Measurements from ENCODE around the gene TMEM208. TPM values are rescaled to one million over a fixed set of nuclear protein-coding genes. Genes with fewer than 3 reads are reported as not detected.

The TMEM208 gene
- total RNA-seq, 2 donors from 2014 or later: 40.7 to 42.0 TPM

DNA sequence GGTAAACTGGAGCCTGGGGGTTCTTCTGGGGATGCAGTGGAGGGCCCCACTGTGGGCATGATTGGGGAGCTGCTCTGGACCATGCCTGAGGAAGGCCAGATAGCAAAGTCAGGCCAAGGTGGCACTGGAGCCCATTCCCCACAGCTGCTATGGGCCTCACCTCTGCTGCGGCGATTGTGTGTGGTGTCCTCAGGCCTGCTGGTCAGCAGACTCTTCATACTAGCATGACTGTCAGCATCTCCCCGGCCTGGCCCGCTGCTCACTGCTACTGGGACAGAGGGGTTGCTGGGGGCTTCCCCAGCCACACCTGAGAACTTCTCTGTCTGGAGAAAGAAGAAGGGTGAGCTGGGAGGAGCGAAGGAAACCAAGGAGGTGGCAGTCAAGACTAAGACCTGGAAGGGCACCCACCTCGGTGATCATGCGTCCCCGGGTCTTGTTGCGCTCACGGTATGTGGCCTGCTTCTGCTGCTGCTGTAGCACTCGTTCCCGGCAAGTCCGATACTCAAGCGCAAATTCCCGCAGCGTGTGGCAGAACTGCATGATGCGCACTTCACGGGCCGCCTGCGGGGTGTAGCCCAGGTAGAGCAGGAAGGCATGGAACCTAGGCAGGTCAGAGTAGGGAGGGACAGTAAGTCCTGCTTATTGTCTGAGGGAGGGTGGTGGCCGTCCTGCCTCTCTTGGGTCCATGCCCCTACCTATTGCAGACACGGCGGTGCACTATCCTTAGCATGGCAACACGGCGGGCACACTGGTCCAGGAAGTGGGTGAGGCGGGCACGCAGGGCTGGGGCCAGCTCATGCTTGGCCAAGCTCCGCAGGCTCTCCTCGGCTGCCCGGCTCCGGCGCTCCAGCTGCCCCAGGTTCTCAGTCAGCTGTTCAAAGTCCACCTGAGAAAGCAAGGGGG lies 3.2 kb downstream of the TMEM208 start:
- DNase-seq: no peak
- intact Hi-C loops (cut with DNase I, micrococcal nuclease): no loop called here
- ATAC-seq: no peak

DNA sequence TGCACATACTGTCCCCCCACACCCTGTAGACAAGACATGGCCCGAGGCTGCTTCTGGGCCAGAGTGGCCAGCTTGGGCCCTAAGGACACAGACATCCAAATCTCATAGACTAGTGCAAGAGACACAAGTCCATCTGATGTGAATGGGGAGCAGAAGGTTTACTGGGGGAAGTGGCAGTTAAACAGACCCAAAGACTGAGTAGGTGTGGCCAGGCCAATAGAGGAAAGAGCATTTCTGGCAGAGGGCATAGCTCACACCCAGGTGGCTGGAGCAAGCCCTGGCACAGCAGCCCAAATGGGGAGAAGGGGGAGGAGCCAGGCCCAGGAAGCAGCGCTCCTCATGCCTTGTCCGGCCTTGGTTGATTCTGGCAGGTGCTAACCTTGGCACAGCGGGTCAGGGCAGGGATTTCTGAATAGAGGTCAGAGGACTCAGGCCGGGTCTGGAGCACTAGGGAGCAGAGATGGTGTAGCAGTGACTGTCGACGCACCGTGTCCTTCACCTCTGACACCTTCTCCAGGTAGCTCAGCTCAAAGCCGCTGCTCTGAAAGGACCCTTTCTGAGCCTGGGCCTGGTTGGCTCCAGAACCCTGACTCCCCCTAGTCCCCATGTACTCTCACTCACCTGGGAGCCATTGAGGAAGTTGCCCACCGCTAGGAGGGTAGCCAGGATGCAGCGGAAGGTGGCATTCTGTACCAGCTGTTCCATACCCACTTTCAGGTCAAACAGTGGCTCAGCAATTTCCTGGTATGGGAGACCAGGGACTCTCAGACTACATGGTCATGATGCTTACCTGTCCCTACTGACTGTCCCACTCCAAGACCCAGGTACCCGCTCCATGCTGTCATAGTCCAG lies 4.1 kb downstream of the TMEM208 start:
- DNase-seq (no peak), ATAC-seq (no peak)
- intact Hi-C loops (cut with DNase I, micrococcal nuclease): no loop called here

DNA sequence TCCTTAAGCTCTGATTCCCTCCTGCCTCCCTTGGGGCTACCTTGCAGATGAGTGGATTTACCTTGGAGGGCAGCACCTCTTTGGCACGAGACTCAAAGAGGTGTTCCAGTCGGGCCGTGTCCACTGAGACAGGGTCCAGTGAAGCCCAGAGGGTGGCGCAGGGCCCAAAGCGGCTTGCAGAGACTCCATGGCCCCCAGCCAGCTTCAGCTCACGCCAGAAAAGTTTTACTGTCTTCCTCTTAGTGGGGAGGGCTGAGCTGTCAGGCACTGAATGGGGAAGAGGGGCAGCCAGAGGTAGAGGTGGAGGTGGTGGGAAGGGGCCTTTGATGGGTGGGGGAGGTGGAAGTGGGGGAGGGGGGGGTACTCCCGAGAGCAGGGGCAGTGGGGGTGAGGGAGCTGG lies 6.7 kb downstream of the TMEM208 start:
- DNase-seq (no peak), ATAC-seq (no peak)
- intact Hi-C loops (cut with DNase I, micrococcal nuclease): no loop called here

DNA sequence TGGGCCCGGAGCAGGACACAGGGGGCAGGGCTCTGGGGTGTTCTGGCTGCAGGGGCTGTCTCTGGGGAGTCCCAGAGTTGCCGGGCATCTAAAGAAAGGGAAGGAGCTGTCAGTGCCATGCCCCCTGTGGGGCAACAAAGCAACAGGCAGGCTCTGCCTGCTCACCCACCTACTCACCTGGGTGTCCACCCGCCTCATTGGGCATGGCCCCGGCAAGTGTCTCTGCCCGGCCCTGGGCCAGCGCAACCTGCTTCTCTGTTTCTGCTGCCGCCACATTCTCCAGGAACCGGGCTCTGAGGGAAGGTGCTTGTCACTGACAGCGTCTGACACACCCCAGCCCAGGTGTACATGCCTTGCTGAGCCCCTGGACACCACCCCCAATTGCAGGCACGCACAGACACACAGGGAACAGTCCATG lies 7.3 kb downstream of the TMEM208 start:
- intact Hi-C loops (cut with DNase I, micrococcal nuclease): no loop called here
- DNase-seq (no peak), ATAC-seq (no peak)

DNA sequence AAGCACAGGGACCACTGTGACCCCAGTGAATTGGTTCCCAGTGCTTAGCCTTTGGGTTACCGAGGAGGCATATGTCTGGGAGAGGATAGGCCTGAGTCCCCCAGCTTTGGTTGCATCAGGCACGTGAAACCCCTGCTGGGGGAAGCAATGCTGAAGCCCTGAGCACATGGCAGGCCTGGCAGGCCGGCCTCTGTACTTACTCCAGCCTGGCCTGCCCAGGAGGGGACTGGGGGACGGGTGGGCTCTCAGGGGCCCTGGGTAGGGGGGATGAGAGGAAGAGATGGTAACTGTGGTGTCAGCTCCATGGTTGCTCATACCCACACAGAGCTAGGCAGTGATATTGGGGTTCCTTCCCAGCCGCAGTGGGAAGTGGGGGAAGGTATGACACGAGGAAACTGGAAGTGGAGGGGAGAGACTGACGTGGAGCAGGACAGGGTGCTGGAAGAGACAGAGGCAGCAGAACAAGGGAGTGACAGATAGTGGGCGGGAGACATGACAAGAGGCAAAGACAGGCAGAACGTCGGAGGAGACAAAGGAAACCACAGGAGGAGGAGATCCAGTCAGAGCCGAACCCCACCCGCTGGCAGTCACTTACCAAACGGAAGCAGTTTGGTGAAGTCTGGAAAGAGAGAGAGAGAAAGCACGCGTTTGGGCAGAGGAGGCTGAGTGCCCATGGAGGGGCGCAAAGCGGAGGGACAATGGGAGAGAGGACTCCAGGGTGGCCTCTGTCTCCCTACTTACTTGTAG lies 9.1 kb downstream of the TMEM208 start:
- no peak for DNase-seq
- no peak for ATAC-seq
- intact Hi-C loops (cut with DNase I, micrococcal nuclease): no loop called here

DNA sequence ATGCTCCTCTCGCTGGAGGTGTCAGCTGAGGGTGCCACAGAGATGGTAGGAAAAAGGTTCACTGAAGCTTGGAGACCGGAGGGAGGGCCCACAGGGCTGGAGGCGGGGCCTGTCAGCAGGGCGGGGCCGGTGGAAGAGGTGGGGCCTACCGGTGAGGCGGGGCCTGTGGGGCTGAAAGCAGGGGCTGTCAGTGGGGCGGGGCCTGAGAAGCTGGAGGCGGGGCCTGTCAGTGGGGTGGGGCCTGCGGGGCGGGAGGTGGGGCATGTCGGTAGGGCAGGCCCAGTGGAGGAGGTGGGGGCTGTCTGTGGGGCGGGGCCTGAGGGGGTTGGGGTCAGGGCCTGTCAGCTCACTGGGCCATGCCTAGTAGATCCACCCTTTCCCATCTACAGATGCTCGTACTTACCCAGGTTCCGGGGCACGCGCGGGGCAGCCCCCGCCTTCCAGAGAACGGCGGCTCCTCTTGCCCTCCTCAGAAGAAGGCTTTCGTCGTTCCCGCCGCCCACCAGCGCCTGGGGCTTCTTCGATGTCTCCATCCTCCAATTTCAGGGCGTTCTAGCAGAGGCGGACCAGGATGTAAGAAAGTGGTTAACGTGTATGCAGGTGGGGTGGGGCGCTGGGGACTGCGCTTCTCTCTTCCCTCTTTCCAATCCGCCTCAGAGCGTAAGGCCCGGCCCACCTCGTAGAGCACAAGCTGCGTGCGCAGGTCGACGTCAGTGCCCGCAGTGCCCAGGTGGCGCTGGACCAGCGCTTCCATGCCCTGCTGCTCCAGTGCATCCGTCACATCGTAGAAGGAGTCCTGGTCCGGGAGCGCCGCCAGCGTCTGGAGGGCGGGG lies 9.8 kb downstream of the TMEM208 start:
- ATAC-seq: peak; percentile 24
- DNase-seq: peak; percentile 51 to 55
- intact Hi-C loops (cut with DNase I, micrococcal nuclease): no loop called here

DNA sequence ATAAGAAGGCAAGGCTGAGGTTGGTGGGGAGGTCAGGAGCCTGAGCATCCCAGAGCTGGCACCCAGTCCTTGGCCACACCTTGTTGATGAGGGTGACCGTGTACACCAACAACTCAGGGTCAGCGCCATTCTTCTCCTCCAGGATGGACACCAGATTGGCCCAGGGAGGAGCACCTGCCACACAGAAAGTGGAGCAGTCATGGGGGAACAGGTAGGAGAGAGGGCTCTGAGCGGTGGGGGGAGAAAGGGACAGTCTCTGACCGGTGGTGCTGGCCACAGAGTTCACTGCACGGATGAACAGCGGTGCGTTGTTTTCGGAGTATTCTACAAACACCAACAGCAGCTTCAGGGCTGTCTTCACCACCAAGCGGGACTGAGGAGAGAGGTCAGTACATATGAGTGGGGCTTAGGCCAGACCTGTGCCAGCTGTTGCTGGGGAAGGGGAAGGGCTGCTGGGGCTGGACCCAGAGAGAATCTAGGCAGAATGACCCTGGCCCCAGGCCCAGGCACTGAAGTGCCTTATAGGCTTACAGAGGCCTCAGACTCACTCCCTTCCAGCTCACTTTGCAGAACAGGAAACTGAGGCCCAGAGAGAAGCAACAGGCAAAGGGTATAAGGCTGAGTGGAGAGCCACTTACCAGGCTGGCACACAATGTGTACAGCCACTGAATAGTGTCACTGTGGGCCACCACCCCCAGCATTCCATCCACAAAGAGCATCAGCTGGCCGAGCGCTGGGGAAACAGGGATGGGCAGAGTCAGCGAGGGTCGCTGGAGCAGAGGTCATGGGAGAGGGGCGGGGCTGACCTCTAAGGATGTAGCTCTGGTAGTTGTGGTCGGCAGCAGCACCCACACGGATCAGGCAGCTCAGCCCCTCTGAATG lies 10.7 kb downstream of the TMEM208 start:
- DNase-seq (peak in 1 of 2 donors; percentile 23), ATAC-seq (no peak)
- intact Hi-C loops (cut with DNase I, micrococcal nuclease): no loop called here

DNA sequence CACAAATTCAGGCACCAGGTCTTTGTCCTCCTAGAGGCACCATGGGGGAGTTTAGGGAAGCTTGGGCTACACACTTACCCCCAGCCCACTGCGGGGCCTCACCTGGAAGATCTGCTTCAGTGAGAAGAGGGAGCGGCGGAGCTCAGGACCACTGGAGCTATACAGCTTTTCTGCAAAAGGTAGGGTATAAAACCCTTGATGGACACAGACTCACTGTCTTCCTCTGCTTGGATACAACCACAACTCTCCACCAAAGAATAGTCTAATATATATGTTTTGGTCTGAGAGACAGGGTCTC lies 11.3 kb downstream of the TMEM208 start:
- ATAC-seq (no peak), DNase-seq (no peak)
- intact Hi-C loops (cut with DNase I, micrococcal nuclease): no loop called here

DNA sequence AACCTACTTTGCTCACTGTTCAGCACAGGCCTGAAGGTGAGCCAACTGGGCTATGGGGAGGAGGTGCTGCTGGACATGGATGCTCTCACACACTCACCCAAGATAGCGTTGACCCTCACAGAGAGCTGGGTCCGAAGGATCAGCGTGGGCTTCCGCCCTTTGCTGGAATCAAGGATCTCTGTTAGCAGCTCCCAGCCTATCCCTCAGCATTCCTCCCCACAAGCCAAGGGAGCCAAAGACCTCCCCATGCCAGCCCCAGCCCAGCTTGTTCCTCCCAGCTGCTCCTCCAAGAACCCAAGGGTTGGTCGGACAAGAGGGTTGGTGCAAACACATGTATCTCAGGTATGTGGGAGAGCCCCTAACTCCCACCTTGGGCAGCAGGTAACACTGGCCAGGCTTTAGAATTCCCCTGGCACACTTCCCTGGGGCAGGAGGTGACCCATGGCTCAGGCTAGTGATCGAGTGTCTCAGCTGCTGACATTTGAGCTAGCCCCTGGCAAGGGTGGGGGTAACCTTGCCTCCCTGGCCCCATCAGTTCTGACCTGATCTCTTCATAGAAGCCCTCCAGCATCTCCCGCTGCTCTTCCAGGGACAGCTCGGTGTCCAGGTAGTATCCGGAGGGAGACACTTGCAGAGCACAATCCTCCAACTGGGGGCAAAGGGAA lies 12.0 kb downstream of the TMEM208 start:
- intact Hi-C loops (cut with DNase I, micrococcal nuclease): no loop called here
- ATAC-seq: no peak

DNA sequence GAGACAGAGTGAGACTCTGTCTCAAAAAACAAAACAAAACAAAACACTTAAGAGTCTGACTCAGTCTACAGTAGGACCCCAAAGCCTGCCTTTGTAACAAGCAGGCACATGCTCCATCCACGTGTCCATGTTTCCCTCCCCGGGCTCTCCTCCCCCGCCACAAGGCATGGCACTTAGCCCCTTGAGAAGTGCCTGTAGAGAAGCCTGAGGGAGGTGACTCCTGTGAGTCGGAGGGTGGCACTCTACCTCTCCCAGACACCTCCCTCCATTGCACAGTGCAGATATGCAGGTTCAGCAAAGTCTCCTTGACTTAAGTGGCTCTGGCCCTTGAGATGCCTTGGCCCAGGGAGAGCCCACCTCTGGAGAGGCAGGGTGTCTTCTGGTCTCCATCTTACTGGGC lies 13.6 kb downstream of the TMEM208 start:
- no peak for DNase-seq
- intact Hi-C loops (cut with DNase I, micrococcal nuclease): no loop called here
- peak; percentile 13 for ATAC-seq

More for the DNA sequence above, 12.0 kb downstream of the TMEM208 start:
- peak in 1 of 2 donors; percentile 12 for DNase-seq

DNA sequence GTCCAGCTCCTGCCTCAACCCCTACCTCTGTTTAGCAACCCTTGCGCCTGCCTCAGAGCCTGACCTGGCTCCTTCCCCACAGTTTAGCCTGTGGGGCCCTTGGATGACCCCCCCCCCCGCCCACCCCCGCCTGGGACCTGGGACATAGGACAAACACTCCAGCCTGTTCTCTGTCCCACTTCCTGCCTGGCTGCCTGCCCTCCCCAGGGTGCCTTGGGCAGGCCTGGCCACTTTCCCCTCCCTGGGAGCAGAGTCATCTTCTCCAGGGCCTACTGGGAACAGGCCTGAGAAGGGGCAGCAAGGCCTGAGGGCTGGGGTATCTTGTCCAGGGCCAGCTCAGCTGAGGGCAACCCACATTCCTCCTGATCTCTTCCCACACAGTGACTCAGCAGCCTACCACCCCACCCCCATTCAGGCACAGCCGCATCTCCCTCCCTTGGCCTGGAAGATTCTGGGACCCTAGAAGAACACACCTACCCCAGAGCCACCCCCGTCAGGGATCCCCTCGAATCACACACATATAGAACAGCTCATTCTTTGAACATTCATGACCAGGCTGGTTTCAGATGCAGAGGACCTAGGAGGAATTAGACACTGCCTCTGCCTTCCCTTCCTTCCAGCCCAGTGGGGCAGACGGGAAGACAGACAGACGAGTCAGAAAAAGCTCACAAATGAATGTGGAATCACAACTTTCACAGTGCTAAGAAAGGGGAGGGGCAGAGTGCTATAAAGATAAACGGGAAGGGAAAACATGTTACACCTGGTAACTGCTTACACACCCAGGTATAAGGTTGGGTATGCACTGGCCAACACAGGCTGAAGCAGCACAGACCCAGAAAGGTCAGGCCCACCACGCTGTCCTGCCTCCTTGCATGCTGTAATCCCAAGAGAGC lies 14.3 kb downstream of the TMEM208 start:
- peak; percentile 74 to 83 for DNase-seq
- ATAC-seq: peak; percentile 69
- intact Hi-C loops (cut with DNase I, micrococcal nuclease): no loop called here

DNA sequence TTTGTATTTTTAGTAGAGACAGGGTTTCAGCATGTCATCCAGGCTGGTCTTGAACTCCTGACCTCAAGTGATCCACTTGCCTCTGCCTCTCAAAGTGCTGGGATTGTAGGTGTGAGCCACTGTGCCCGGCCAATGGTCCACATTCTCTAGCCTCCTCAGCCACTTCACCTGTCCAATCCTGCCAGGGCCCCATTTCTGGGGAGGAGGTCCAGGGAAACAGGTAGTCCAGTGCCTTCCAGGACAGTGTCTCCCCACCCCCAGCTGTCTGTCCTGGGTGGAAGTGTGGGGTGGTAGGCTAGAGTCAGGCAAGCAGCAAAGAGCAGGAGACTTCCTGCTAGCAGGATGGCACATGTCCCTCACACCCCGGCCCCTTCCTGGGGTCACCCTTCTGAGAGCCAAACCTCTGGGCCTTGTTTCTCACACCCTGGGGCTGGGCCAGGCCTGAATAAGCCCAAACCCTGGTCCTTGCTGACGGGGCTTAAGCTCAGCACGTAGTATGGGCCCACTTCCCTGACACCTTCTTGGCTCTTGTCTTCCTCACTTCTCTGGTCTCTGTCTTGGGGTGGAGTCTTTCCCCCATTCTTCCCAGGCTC lies 15.3 kb downstream of the TMEM208 start:
- no peak for DNase-seq
- ATAC-seq: no peak
- intact Hi-C loops (cut with DNase I, micrococcal nuclease): no loop called here

DNA sequence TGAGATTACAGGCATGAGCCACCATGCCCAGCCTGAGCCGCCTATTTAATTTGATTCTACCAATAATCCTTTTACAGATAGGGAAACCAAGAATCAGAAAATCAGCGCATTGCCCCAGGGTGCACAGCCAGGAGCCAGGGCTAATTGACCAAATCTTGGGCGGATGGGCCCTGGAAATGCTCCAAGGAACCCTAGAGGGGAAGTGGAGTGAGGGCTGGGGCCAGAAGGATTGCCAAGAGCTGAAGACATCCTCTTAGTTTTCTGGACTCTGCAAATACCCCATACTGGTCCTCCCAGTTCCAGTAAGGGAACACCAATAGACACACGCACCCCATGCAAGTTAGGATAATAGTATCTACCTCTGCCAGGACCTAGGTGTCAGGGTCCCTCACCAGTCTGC lies 16.6 kb downstream of the TMEM208 start:
- ATAC-seq (no peak), DNase-seq (no peak)
- intact Hi-C loops (cut with DNase I, micrococcal nuclease): no loop called here

DNA sequence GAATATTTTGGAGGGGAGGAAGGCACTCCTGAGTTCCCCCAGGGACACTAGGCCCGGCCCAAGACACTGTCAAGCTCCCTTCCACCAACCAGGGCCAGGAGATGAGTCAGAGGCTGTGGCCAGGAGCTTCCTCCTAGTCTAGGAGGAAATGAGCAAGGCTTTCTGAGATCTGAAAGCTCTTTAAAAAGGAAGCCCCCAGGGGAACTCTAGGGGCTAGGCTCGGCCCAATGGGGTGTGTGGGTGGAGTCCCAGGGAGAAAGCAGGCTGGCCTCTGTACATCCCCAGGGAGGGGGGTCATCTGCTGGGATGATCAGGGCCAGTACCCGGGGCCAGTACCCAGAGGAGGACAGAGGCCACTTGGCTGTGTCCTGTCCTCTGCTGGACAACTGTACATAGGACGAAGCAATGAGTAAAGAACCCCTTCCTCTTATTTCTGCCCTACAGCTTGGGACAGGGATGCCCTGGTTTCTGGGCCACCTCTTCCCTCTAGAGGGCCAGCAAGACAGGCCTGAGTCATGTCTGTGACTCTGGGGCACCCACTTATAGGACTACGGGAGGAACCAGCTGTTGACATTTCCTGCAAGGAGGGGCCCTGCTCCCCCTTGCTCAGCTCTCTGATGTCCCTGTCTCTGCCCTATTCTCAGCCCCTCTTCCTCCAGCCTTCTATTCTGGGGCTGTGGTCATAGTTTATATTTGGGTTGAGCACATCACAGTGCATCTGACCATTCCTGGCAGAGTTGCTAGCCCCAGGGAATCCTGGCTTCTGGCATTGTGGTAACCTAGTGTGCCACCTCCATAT lies 17.7 kb downstream of the TMEM208 start:
- intact Hi-C loops (cut with DNase I, micrococcal nuclease): no loop called here
- DNase-seq (peak; percentile 57 to 85), ATAC-seq (no peak)

DNA sequence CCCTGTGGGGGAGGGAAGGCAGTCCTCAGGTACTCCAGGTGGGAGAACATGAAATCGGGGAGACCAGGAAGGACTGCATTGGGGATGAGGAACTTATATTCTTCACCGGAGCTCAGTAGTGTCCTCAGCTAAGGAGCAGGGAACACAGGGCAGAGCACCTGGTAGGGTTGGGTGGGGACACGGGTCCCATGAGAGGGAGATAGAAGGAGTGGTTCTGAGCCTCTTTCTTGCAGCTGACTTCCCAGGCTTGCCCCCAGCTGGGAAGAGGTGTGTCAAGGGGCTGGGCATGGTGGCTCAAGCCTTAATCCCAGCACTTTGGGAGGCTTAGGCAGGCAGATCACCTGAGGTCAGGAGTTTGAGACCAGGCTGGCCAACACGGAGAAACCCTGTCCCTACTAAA lies 18.3 kb downstream of the TMEM208 start:
- ATAC-seq (no peak), DNase-seq (no peak)
- intact Hi-C loops (cut with DNase I, micrococcal nuclease): no loop called here
